Activated naive CD4-positive, alpha-beta T cell treated with anti-CD3 and anti-CD28 coated beads, Interleukin-2, amount 10 ng/mL, durations not matched to agents 7 days and 5 days (primary cell): Measurements from ENCODE around the gene SNAPC4.

ENCODE experiments used
- CTCF ChIA-PET: fragments of 350-600 bp; sonication (Branson Sonifier 250); formaldehyde crosslinking; loops from one replicate; lab custom pipeline; 2021; ENCODE audit warnings: antibody characterized with exemption; lab: Charles Lee
- DNase-seq: peaks from one replicate; pipeline ENCODE4 v3.0.0-alpha.2; 2020
- H3K27ac Mint-ChIP-seq: one replicate; pipeline ENCODE4 v1.8.0; 2021; ENCODE audit warnings: mild to moderate bottlenecking, moderate library complexity, mixed read lengths
- H3K27me3 Mint-ChIP-seq: one replicate; pipeline ENCODE4 v1.8.0; 2021; ENCODE audit warnings: mild to moderate bottlenecking, mixed read lengths
- H3K36me3 Mint-ChIP-seq: one replicate; pipeline ENCODE4 v1.8.0; 2021; ENCODE audit warnings: mixed read lengths
- H3K4me1 Mint-ChIP-seq: one replicate; pipeline ENCODE4 v1.8.0; 2021; ENCODE audit warnings: mixed read lengths
- H3K4me3 Mint-ChIP-seq: one replicate; pipeline ENCODE4 v1.8.0; 2021; ENCODE audit warnings: mild to moderate bottlenecking, moderate library complexity, mixed read lengths
- H3K9me3 Mint-ChIP-seq: one replicate; pipeline ENCODE4 v1.8.0; 2021; ENCODE audit warnings: mixed read lengths

SNAPC4 gene

GRCh38 chr9:136370687-136371532, 29.1 kb downstream of the SNAPC4 start:
- no peaks in the 10 kb centered on the region for H3K36me3 Mint-ChIP-seq
- H3K4me3 Mint-ChIP-seq: no peak overlapping the region
- CTCF ChIA-PET: no interaction called here
- no peak overlapping the region for H3K27ac Mint-ChIP-seq
- no peak for DNase-seq
- H3K27me3 Mint-ChIP-seq: no peaks in the 10 kb centered on the region
- no peaks in the 10 kb centered on the region for H3K4me1 Mint-ChIP-seq
- H3K9me3 Mint-ChIP-seq: no peaks in the 10 kb centered on the region

DNA sequence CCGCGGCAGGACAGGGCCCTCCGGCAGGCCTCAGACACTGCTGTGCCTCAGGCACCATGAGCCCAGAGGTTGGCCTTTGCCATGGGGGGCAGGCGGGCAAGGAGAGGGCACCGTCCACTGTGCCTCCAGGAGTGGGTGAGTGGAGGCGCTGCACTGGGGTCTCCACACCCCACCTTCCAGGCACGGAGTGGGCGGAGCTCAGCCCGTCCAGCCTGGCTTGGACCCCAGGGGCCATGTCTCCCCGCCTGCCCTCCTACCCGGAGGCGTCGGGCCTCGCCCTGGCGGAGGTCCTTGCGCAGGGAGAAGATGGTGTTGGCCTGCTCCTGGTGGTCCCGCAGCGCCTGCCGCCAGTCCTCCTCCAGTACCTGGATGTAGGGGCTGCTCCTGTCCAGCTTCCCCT, 29.9 kb downstream of the SNAPC4 start:
- no peaks in the 10 kb centered on the region for H3K4me1 Mint-ChIP-seq
- H3K9me3 Mint-ChIP-seq: no peaks in the 10 kb centered on the region
- H3K4me3 Mint-ChIP-seq: no peak overlapping the region
- CTCF ChIA-PET: no interaction called here
- no peaks in the 10 kb centered on the region for H3K27me3 Mint-ChIP-seq
- no peak overlapping the region for H3K27ac Mint-ChIP-seq
- no peaks in the 10 kb centered on the region for H3K36me3 Mint-ChIP-seq
- DNase-seq: no peak

DNA sequence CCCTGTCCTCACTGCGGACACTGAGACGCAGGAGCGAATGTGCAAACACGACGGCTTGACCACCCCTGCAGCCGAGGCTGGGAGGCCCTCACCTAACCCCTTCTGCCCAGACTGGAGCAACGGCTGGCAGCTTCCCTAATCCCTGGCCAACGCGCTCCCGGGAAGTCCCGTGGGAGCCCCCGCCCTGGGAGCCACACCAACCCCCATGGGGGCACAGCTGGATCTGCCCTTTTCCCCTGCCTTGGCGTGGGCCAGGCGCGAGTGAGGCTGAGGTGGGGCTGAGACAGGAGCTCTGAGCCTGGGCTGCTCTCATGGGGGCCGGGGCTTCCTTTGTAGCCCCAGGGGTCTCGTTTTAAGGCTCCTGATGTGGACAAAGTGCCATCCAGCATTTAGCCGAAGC, 31.8 kb downstream of the SNAPC4 start:
- CTCF ChIA-PET: no interaction called here
- DNase-seq: no peak
- Mint-ChIP-seq H3K4me1 (peaks cover 4% of the 10 kb centered on the region), H3K27ac (no peak overlapping the region), H3K36me3 (no peaks in the 10 kb centered on the region), H3K4me3 (no peak overlapping the region), H3K27me3 (peaks cover 4% of the 10 kb centered on the region), H3K9me3 (no peaks in the 10 kb centered on the region)

GRCh38 chr9:136367296-136368145, 32.4 kb downstream of the SNAPC4 start:
- H3K27me3 Mint-ChIP-seq: peaks cover 4% of the 10 kb centered on the region
- CTCF ChIA-PET: no interaction called here

GRCh38 chr9:136366826-136367225, 33.1 kb downstream of the SNAPC4 start:
- DNase-seq: no peak
- Mint-ChIP-seq H3K4me3 (no peak overlapping the region), H3K27ac (no peak overlapping the region), H3K27me3 (peaks cover 4% of the 10 kb centered on the region), H3K9me3 (no peaks in the 10 kb centered on the region), H3K36me3 (no peaks in the 10 kb centered on the region), H3K4me1 (peaks cover 9% of the 10 kb centered on the region)
- CTCF ChIA-PET: interaction anchor here (1.4 to 1.6 kb wide), 2 partner anchors 34 to 54 kb away, joined by 4 to 5 read pairs; no protein-coding TSS in a partner anchor

More at GRCh38 chr9:136367296-136368145, 32.4 kb downstream of the SNAPC4 start:
- DNase-seq: no peak
- H3K27ac Mint-ChIP-seq: no peak overlapping the region
- no peak overlapping the region for H3K4me3 Mint-ChIP-seq
- H3K9me3 Mint-ChIP-seq: no peaks in the 10 kb centered on the region
- peaks cover 9% of the 10 kb centered on the region for H3K4me1 Mint-ChIP-seq
- no peaks in the 10 kb centered on the region for H3K36me3 Mint-ChIP-seq

GRCh38 chr9:136365775-136366222, 34.2 kb downstream of the SNAPC4 start:
- DNase-seq: no peak
- Mint-ChIP-seq H3K36me3 (no peaks in the 10 kb centered on the region), H3K4me3 (no peak overlapping the region), H3K4me1 (peaks cover 9% of the 10 kb centered on the region), H3K27me3 (peaks cover 4% of the 10 kb centered on the region), H3K9me3 (no peaks in the 10 kb centered on the region), H3K27ac (no peak overlapping the region)
- CTCF ChIA-PET: interaction anchor here (1.4 to 1.6 kb wide), 3 partner anchors 21 to 53 kb away, joined by 4 to 5 read pairs (median 4); no protein-coding TSS in a partner anchor

DNA sequence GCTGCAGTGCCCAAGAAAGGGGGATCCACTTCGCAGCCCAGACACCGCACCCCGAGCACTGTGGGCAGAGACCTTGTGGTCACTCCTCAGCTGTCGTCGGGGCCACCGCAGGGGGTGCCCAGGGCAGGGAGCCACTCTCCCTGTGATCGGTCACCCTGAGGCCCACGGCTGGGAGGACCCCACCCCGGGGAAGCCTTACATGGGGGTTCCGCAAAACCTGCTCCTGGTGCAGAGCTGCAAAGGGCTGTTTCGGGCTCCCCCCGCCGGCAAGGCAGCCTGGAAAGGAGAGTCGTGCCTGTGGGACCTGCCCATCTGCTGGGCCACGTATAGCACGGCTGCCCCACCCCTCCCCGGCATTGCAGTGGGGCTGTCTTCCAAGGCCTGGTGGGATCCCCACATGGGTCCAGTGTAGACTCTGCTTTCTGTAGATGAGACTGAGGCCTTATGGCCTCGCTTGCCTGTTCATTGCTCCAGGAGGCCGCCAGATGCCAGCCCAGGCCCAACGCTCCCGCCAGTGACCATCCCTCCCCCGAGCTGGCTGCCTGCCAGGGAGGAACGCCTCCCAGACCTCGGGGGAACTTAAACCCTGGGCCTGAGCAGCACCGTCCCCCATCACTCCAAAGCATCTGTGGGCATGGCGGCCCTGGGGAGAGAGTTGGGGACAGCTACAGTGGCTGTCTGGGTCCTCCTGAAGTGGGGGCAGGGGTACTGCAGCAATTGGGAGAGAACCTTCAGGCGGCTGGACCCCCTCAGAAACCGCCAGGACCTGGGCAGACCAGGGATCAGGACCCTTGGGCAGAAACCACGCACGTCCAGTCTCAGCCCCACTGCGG, 34.8 kb downstream of the SNAPC4 start:
- Mint-ChIP-seq H3K27ac (no peak overlapping the region), H3K36me3 (no peaks in the 10 kb centered on the region), H3K27me3 (peaks cover 4% of the 10 kb centered on the region), H3K9me3 (no peaks in the 10 kb centered on the region), H3K4me1 (peaks cover 9% of the 10 kb centered on the region), H3K4me3 (no peak overlapping the region)
- CTCF ChIA-PET: interaction anchor here (1.4 to 1.6 kb wide), 2 partner anchors 22 to 52 kb away, joined by 4 to 5 read pairs; no protein-coding TSS in a partner anchor
- DNase-seq: no peak

DNA sequence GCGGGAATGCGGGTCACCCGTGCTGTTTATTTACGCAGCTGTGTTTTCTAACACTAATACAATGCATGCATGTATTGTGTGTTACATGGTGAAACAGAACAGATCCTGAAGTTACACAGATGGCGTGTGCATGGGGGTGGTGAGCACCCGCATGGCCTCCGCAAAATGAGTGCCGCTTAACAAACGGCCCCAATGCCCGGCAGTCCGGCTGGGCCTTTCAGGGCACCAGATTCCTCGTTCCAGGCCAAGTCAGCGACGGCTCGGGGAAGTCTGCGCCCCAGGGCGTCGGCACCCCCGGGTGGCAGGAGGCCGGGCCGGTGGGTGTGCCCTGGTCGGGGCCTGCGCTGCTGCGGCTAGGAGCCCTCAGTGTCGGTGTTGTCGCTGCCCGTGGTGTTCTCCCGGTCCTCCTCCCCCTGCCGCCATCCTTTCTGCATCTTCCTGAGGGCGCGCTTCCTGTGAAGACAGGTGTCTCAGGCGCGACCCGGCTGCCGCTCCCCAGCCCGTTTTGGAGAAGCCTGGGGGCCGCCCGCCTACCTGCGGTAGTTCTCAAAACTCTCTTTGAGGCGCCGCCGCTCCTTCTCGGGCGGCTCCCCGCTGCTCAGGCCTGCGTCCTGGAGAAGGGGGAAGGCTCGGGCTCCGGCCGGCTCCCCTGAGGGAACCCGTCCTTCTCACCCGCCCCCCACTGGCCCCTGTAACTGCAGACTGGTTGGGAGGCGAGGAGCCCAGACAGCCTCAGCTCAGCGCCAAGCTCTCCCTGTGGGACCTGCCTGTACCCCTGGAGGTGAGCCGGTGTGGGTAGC, 35.8 kb downstream of the SNAPC4 start:
- peak overlapping the region; percentile 40 for H3K4me3 Mint-ChIP-seq
- no peaks in the 10 kb centered on the region for H3K36me3 Mint-ChIP-seq
- peak overlapping the region; percentile 69 for H3K27ac Mint-ChIP-seq
- H3K4me1 Mint-ChIP-seq: peaks cover 9% of the 10 kb centered on the region
- CTCF ChIA-PET: interaction anchor here (1.0 to 1.6 kb wide), 5 partner anchors 10 to 52 kb away, joined by 3 to 5 read pairs (median 3); no protein-coding TSS in a partner anchor
- peaks cover 4% of the 10 kb centered on the region for H3K27me3 Mint-ChIP-seq
- DNase-seq: no peak
- H3K9me3 Mint-ChIP-seq: no peaks in the 10 kb centered on the region

DNA sequence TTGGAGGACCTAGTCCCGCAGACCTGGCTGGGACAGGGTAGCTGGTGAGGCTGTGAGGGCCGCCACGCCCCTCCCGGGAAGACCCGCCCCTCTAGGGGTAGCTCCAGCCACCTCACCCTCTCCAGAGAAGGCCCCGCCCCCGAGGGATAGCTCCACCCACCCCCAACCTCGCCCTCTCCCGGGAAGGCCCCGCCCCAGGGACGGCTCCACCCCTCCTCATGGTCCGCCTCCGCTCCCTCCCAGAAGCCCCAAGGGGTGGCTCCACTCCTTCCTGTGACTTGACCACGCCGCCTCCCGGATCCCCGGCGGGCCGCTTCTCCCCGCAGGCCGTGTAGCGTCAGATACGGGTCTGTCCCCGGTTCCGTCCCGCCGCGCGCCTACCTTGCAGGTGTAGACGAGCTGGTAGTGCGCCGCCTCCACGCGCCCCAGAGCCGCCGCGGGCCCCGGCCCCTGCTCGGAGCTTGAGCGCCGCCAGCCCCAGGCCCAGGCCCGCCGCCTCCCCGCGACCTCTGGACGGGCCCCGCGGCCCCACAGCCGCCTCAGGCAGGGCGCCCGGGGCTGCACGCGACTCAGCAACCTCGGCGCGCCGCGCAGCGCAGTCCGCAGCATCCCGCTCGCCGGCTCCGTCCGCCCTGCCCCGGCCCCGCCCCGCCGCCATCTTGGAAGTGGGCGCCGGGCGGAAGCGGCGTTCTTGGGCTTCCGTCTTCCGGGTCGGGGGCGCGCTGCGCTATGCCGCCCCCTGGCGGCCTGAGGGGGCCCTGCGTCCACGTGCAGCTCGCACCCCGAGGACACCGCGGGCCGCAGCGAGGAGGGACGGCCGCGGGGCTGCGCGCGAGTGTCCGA, 36.6 kb downstream of the SNAPC4 start, which contains the start of gene DNLZ:
TSS of gene DNLZ (minus strand) at position 639 of the 843 bp plus-strand sequence. CDS start at position 609, 30 bp downstream.
- CTCF ChIA-PET: interaction anchor here (0.6 to 1.6 kb wide), 6 partner anchors 9 to 125 kb away, joined by 3 to 5 read pairs (median 3); no protein-coding TSS in a partner anchor
- Mint-ChIP-seq H3K9me3 (no peaks in the 10 kb centered on the region), H3K4me1 (peaks cover 9% of the 10 kb centered on the region), H3K27me3 (peaks cover 4% of the 10 kb centered on the region), H3K4me3 (peak within 1 kb of the TSS; percentile 82), H3K27ac (peak within 1 kb of the TSS; percentile 92), H3K36me3 (no peaks in the 10 kb centered on the region)
- DNase-seq: peak; percentile 96

GRCh38 chr9:136362450-136362784, 37.6 kb downstream of the SNAPC4 start:
- CTCF ChIA-PET: no interaction called here
- no peak for DNase-seq
- Mint-ChIP-seq H3K9me3 (no peaks in the 10 kb centered on the region), H3K27me3 (peaks cover 4% of the 10 kb centered on the region), H3K27ac (peak overlapping the region; percentile 92), H3K4me3 (peak overlapping the region; percentile 82), H3K36me3 (no peaks in the 10 kb centered on the region), H3K4me1 (peaks cover 9% of the 10 kb centered on the region)

DNA sequence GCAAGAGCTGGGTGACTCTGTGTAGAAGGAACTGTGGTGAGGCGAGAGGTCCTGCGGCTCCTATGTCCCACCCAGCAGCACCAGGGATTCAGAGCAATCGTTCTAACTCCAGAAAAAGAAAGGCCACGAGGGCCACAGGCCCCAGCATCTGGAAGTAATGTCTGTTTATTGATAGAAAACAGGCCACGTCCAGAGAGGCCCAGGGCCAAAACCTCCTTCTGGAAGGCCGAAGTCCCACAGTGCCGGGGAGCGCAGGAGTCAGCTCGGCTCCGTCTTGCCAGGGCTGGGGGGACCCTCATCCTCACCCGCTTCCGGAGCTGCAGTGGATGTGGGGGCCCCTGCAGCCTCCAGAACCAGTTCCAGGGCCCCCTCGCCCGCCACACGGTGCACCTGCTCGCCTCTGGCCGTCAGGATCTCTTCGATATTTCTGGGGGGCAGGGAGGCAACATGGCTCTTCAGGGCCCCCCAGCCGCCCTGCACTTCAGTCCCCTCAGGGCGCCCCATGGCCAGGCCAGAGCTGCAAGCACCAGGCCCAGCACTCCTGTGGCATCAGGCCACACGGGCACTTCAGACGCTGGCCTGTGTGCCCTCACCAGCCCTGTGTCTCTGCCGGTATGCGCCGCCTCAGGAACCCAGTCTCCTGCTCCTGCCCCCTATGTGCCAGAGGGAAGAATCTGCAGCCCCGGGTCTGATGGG, 38.1 kb downstream of the SNAPC4 start:
- CTCF ChIA-PET: no interaction called here
- Mint-ChIP-seq H3K27me3 (peaks cover 4% of the 10 kb centered on the region), H3K36me3 (no peaks in the 10 kb centered on the region), H3K4me3 (no peak overlapping the region), H3K9me3 (no peaks in the 10 kb centered on the region), H3K4me1 (peaks cover 9% of the 10 kb centered on the region), H3K27ac (peak overlapping the region; percentile 92)
- no peak for DNase-seq
